Stimulated activated memory B cell treated with anti-CD40 and anti-IgM and Interleukin-4, amounts not matched to agents 10 μg/mL and 1 μg/mL and 100 μg/mL, for 72 hours (primary cell): Measurements from ENCODE around the gene GEMIN7.

Experiments
- ATAC-seq: fragments of 150-1000 bp; cut with Tn5 transposase; 2 replicates; pipeline ENCODE4 v1.10.0; 2021
- H3K27ac Mint-ChIP-seq: one replicate; pipeline ENCODE4 v1.8.0; 2022; ENCODE audit warnings: mild to moderate bottlenecking, mixed read lengths
- H3K27me3 Mint-ChIP-seq: one replicate; pipeline ENCODE4 v1.8.0; 2022; ENCODE audit warnings: mixed read lengths
- H3K36me3 Mint-ChIP-seq: one replicate; pipeline ENCODE4 v1.8.0; 2022; ENCODE audit warnings: mixed read lengths
- H3K4me1 Mint-ChIP-seq: one replicate; pipeline ENCODE4 v1.8.0; 2022; ENCODE audit warnings: mixed read lengths
- H3K4me3 Mint-ChIP-seq: one replicate; pipeline ENCODE4 v1.8.0; 2022; ENCODE audit warnings: mild to moderate bottlenecking, moderate library complexity, mixed read lengths
- H3K9me3 Mint-ChIP-seq: one replicate; pipeline ENCODE4 v1.8.0; 2022; ENCODE audit warnings: mixed read lengths

Gene GEMIN7

GRCh38 chr19:45092747-45093678 is 14.0 kb downstream of the GEMIN7 start, which contains the start of gene PPP1R37:
Gene PPP1R37, plus strand, starts transcription at chr19:45093179. Its CDS starts 147 bp downstream, at chr19:45093326.
- no peaks in the 10 kb centered on the region for H3K9me3 Mint-ChIP-seq
- peak within 1 kb of the TSS; percentile 99 for H3K27ac Mint-ChIP-seq
- H3K36me3 Mint-ChIP-seq, result peaks cover 30% of the 10 kb centered on the region
- H3K4me1 Mint-ChIP-seq, result peaks cover 65% of the 10 kb centered on the region
- no peaks in the 10 kb centered on the region for H3K27me3 Mint-ChIP-seq
- H3K4me3 Mint-ChIP-seq, result peak within 1 kb of the TSS; percentile 99
- peak; percentile 85 for ATAC-seq

- Mint-ChIP-seq H3K36me3 (peaks cover 27% of the 10 kb centered on the region), H3K4me3 (peak overlapping the region; percentile 99), H3K9me3 (no peaks in the 10 kb centered on the region), H3K27ac (peak overlapping the region; percentile 99), H3K27me3 (no peaks in the 10 kb centered on the region), H3K4me1 (peaks cover 69% of the 10 kb centered on the region)
- no peak for ATAC-seq
Measured at GRCh38 chr19:45094137-45094536, 15.1 kb downstream of the GEMIN7 start.

GRCh38 chr19:45094707-45095106 is 15.6 kb downstream of the GEMIN7 start:
- peaks cover 24% of the 10 kb centered on the region for H3K36me3 Mint-ChIP-seq

GRCh38 chr19:45095496-45096413 is 16.7 kb downstream of the GEMIN7 start:
- H3K36me3 Mint-ChIP-seq, result peaks cover 14% of the 10 kb centered on the region
- no peak overlapping the region for H3K4me3 Mint-ChIP-seq
- no peak for ATAC-seq

More at GRCh38 chr19:45094707-45095106, 15.6 kb downstream of the GEMIN7 start:
- peak overlapping the region; percentile 38 for H3K4me3 Mint-ChIP-seq
- H3K27ac Mint-ChIP-seq, result peak overlapping the region; percentile 99
- ATAC-seq, result no peak
- H3K9me3 Mint-ChIP-seq, result no peaks in the 10 kb centered on the region
- no peaks in the 10 kb centered on the region for H3K27me3 Mint-ChIP-seq
- peaks cover 74% of the 10 kb centered on the region for H3K4me1 Mint-ChIP-seq

GRCh38 chr19:45096700-45097099 is 17.6 kb downstream of the GEMIN7 start:
- Mint-ChIP-seq H3K9me3 (no peaks in the 10 kb centered on the region), H3K4me3 (no peak overlapping the region), H3K4me1 (peaks cover 78% of the 10 kb centered on the region), H3K27me3 (no peaks in the 10 kb centered on the region), H3K27ac (peak overlapping the region; percentile 23), H3K36me3 (peaks cover 6% of the 10 kb centered on the region)
- ATAC-seq, result no peak

More at GRCh38 chr19:45095496-45096413, 16.7 kb downstream of the GEMIN7 start:
- H3K4me1 Mint-ChIP-seq, result peaks cover 78% of the 10 kb centered on the region
- peak overlapping the region; percentile 23 for H3K27ac Mint-ChIP-seq
- no peaks in the 10 kb centered on the region for H3K27me3 Mint-ChIP-seq
- H3K9me3 Mint-ChIP-seq, result no peaks in the 10 kb centered on the region

GRCh38 chr19:45097450-45097775 is 18.4 kb downstream of the GEMIN7 start:
- Mint-ChIP-seq H3K4me1 (peaks cover 78% of the 10 kb centered on the region), H3K4me3 (no peak overlapping the region), H3K27me3 (no peaks in the 10 kb centered on the region), H3K9me3 (no peaks in the 10 kb centered on the region), H3K27ac (no peak overlapping the region), H3K36me3 (peaks cover 6% of the 10 kb centered on the region)
- no peak for ATAC-seq

GRCh38 chr19:45097776-45098520 is 18.9 kb downstream of the GEMIN7 start:
- no peak overlapping the region for H3K4me3 Mint-ChIP-seq
- H3K27me3 Mint-ChIP-seq, result no peaks in the 10 kb centered on the region
- ATAC-seq, result no peak
- no peak overlapping the region for H3K27ac Mint-ChIP-seq
- peaks cover 79% of the 10 kb centered on the region for H3K4me1 Mint-ChIP-seq
- no peaks in the 10 kb centered on the region for H3K9me3 Mint-ChIP-seq
- H3K36me3 Mint-ChIP-seq, result peaks cover 6% of the 10 kb centered on the region

GRCh38 chr19:45098521-45099466 is 19.7 kb downstream of the GEMIN7 start:
- no peak overlapping the region for H3K4me3 Mint-ChIP-seq
- H3K4me1 Mint-ChIP-seq, result peaks cover 82% of the 10 kb centered on the region
- no peaks in the 10 kb centered on the region for H3K9me3 Mint-ChIP-seq
- no peaks in the 10 kb centered on the region for H3K27me3 Mint-ChIP-seq
- ATAC-seq, result no peak
- peaks cover 2% of the 10 kb centered on the region for H3K36me3 Mint-ChIP-seq
- no peak overlapping the region for H3K27ac Mint-ChIP-seq

GRCh38 chr19:45099467-45100191 is 20.6 kb downstream of the GEMIN7 start:
- H3K4me3 Mint-ChIP-seq, result no peak overlapping the region

GRCh38 chr19:45100201-45100600 is 21.1 kb downstream of the GEMIN7 start:
- Mint-ChIP-seq H3K4me3 (no peak overlapping the region), H3K27me3 (no peaks in the 10 kb centered on the region), H3K36me3 (no peaks in the 10 kb centered on the region), H3K4me1 (peaks cover 82% of the 10 kb centered on the region), H3K27ac (no peak overlapping the region), H3K9me3 (no peaks in the 10 kb centered on the region)
- no peak for ATAC-seq

More at GRCh38 chr19:45099467-45100191, 20.6 kb downstream of the GEMIN7 start:
- no peaks in the 10 kb centered on the region for H3K27me3 Mint-ChIP-seq
- no peak overlapping the region for H3K27ac Mint-ChIP-seq
- no peak for ATAC-seq
- no peaks in the 10 kb centered on the region for H3K36me3 Mint-ChIP-seq
- no peaks in the 10 kb centered on the region for H3K9me3 Mint-ChIP-seq
- peaks cover 82% of the 10 kb centered on the region for H3K4me1 Mint-ChIP-seq

- H3K27ac Mint-ChIP-seq, result peak overlapping the region; percentile 60
Measured at GRCh38 chr19:45100846-45101252, 21.8 kb downstream of the GEMIN7 start.

GRCh38 chr19:45101806-45102205 is 22.7 kb downstream of the GEMIN7 start:
- Mint-ChIP-seq H3K4me1 (peaks cover 79% of the 10 kb centered on the region), H3K36me3 (no peaks in the 10 kb centered on the region), H3K27ac (peak overlapping the region; percentile 20), H3K4me3 (no peak overlapping the region), H3K9me3 (no peaks in the 10 kb centered on the region), H3K27me3 (no peaks in the 10 kb centered on the region)
- no peak for ATAC-seq

More at GRCh38 chr19:45100846-45101252, 21.8 kb downstream of the GEMIN7 start:
- Mint-ChIP-seq H3K4me3 (no peak overlapping the region), H3K27me3 (no peaks in the 10 kb centered on the region), H3K36me3 (no peaks in the 10 kb centered on the region), H3K9me3 (no peaks in the 10 kb centered on the region), H3K4me1 (peaks cover 84% of the 10 kb centered on the region)
- ATAC-seq, result no peak

GRCh38 chr19:45102481-45102880 is 23.4 kb downstream of the GEMIN7 start:
- Mint-ChIP-seq H3K4me1 (peaks cover 72% of the 10 kb centered on the region), H3K27ac (peak overlapping the region; percentile 14), H3K4me3 (no peak overlapping the region), H3K27me3 (no peaks in the 10 kb centered on the region), H3K9me3 (no peaks in the 10 kb centered on the region), H3K36me3 (no peaks in the 10 kb centered on the region)
- no peak for ATAC-seq
